ENCODE data around the gene STK32C. TPM values are rescaled to one million over a fixed set of nuclear protein-coding genes. Genes with fewer than 3 reads are reported as not detected.

The STK32C gene
- total RNA-seq, 3 donors from 2014 or later, result 5.6 to 12.8 (median 11.7) TPM

DNA sequence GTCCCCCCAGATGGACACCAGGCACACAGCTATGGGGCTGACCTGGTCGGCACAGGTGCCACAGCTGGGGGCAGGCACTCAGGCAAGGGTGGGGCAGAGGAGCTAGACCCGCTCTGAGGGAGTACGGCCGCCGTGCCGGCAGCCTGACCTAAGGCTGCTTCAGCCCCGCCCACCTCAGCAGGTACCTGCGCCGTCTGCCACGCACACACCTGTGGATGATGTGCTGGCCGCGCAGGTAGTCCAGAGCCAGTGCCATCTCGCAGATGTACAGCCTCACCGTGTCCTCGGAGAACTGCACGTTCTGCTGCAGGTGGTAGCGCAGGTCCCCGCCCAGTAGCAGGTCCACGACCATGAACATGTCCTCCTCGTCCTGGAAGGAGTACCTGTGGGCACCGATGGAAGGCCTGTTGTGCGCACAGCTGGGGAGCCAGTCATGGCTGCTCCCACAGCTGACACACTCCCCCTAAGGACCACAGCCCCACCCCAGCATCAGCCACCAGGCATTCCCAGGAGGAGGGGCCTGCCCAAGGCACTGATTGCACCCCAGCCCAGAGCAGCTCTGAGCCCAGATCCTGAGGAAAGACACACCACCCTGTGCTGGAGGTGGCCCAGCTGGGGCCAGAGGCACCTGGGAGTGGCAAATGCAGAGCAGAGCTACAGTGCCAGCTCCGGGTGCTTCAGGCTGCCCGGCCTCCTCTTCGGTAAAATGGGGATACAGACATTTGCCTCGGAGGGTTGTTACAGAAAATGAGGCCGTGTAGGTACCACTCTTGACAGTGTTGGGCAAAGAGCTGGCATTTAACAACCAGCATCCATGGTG, 81.0 kb downstream of the STK32C start:
- no peak for TF ChIP-seq POLR2AphosphoS5 (IDR thresholded peaks at IDR 0.05)
- TF ChIP-seq POLR2A (IDR thresholded peaks at IDR 0.05), result no peak
- TF ChIP-seq, protein P1, sequence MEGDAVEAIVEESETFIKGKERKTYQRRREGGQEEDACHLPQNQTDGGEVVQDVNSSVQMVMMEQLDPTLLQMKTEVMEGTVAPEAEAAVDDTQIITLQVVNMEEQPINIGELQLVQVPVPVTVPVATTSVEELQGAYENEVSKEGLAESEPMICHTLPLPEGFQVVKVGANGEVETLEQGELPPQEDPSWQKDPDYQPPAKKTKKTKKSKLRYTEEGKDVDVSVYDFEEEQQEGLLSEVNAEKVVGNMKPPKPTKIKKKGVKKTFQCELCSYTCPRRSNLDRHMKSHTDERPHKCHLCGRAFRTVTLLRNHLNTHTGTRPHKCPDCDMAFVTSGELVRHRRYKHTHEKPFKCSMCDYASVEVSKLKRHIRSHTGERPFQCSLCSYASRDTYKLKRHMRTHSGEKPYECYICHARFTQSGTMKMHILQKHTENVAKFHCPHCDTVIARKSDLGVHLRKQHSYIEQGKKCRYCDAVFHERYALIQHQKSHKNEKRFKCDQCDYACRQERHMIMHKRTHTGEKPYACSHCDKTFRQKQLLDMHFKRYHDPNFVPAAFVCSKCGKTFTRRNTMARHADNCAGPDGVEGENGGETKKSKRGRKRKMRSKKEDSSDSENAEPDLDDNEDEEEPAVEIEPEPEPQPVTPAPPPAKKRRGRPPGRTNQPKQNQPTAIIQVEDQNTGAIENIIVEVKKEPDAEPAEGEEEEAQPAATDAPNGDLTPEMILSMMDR (IDR thresholded peaks at IDR 0.05), result no peak
- intact Hi-C loops (cut with DNase I; ENCODE audit: low total_unique reads), result loop anchor here (10.0 kb wide), 1 partner anchor 228 kb away; no protein-coding TSS in a partner anchor

DNA sequence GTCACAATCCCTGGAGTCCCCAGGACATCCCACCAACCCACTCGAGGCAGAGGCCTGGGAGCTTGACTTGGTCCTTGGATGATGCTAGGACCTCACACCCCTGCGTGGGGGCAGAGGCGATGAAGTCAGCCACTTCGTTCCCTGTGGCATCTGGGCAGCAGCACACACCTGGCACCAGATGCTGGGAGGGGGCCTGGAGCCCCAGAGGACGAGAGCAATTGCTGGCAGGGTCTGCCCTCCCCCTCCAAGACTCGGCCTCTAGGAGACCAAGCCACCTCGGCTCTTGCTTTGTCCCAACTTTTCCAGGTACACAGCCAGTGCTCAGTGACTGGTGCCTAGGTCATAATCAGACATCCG, 81.9 kb downstream of the STK32C start:
- no peaks in the 10 kb centered on the region for H3K4me1 ChIP-seq
- TF ChIP-seq, protein P1 (IDR thresholded peaks at IDR 0.05), result no peak
- TF ChIP-seq POLR2AphosphoS5 (IDR thresholded peaks at IDR 0.05), result no peak
- TF ChIP-seq POLR2A (IDR thresholded peaks at IDR 0.05), result no peak
- no peaks in the 10 kb centered on the region for H3K9me3 ChIP-seq
- intact Hi-C loops (cut with DNase I; ENCODE audit: low total_unique reads), result loop anchor here (10.0 kb wide), 1 partner anchor 229 kb away; no protein-coding TSS in a partner anchor
- H3K4me3 ChIP-seq, result no peak overlapping the region
- H3K27ac ChIP-seq, result no peak overlapping the region
- no peaks in the 10 kb centered on the region for H3K27me3 ChIP-seq
- H3K36me3 ChIP-seq, result no peaks in the 10 kb centered on the region
- no peak for DNase-seq (ENCODE audit: low spot score in 2 of 2)

More for the DNA sequence above, 81.0 kb downstream of the STK32C start:
- H3K27me3 ChIP-seq, result no peaks in the 10 kb centered on the region
- no peaks in the 10 kb centered on the region for H3K4me1 ChIP-seq
- no peaks in the 10 kb centered on the region for H3K36me3 ChIP-seq
- H3K9me3 ChIP-seq, result no peaks in the 10 kb centered on the region
- no peak for DNase-seq (ENCODE audit: low spot score in 2 of 2)
- no peak overlapping the region for H3K27ac ChIP-seq
- H3K4me3 ChIP-seq, result no peak overlapping the region

DNA sequence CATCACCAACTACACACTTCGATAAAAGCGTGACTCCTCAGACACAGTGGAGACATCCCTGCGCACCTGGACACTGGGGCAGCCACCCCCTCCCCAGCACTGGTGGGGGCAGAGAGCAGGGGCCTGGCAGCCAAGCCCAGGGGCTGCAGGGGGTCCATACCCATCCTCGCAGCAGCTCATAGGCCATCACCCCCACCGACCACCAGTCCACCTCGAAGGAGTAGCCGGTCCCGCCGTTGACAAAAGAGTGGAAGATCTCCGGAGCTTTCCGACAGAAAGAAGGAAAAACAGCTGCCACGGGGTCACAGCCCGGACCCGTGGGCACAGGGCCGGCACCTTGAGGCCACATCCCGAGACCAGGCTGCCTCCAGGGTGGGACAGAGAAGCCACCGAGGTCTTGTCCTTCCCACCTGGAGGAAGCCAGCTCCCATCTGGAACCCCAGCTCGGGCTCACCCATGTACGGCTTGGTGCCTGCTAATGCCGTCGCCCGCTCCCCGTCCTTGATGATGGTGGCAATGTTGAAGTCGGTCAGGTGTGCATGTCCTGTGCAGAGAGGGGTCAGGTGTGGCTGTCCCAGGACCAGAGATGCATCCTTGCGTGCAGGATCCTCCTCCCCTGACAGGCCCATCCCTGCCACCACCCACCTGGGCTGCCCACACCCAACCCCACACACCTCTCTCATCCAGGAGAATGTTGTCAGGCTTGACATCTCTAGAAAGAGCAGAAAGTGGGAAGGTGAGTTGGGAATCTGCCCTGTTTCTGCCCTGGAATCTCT, 82.5 kb downstream of the STK32C start:
- Histone ChIP-seq H3K27me3 (no peaks in the 10 kb centered on the region), H3K27ac (no peak overlapping the region), H3K36me3 (no peaks in the 10 kb centered on the region), H3K4me1 (no peaks in the 10 kb centered on the region), H3K9me3 (no peaks in the 10 kb centered on the region), H3K4me3 (no peak overlapping the region)
- DNase-seq (ENCODE audit: low spot score in 2 of 2), result no peak
- intact Hi-C loops (cut with DNase I; ENCODE audit: low total_unique reads), result loop anchor here (10.0 kb wide), 1 partner anchor 230 kb away; no protein-coding TSS in a partner anchor
- TF ChIP-seq POLR2A (IDR thresholded peaks at IDR 0.05), result no peak
- TF ChIP-seq, protein P1 (IDR thresholded peaks at IDR 0.05), result no peak
- no peak for TF ChIP-seq POLR2AphosphoS5 (IDR thresholded peaks at IDR 0.05)

DNA sequence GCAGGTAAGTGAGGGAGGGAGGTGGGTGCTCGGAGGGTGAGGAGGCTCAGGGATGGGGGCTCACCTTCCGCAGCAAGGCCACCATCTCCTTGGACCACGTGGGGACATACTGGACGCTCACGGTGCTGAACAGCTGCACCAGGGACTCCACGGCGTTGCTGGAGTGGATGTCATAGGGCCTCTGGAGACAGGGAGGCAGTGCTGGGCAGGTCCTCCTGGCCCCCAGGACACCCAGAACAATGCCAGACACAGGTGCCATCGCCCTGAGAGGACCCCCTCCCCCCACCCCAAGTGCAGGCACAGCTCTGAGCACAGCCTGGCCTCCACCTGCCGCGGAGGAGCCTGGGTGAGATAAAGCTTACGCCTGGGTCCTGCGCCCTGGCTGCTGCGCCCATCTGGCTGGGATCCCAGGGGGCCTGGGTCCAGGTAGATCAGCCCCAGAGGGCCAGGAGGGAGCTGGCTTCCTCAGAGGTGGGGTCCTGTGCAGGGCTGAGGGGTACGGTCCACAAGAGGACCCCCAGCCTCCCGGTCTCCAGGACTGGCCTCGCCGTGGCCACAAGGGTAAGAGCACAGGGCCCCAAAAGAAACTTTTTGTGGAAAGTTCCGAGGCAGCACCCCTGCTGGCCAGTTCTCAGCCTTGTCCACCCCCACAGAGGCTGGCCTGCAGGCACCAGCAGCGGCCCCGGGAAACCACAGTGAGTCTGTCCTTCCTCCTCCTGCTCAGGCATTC, 83.2 kb downstream of the STK32C start:
- intact Hi-C loops (cut with DNase I; ENCODE audit: low total_unique reads), result loop anchor here (10.0 kb wide), 1 partner anchor 230 kb away; no protein-coding TSS in a partner anchor
- H3K27me3 ChIP-seq, result no peaks in the 10 kb centered on the region
- H3K4me1 ChIP-seq, result no peaks in the 10 kb centered on the region
- no peaks in the 10 kb centered on the region for H3K36me3 ChIP-seq
- no peak for TF ChIP-seq POLR2AphosphoS5 (IDR thresholded peaks at IDR 0.05)
- no peak for TF ChIP-seq POLR2A (IDR thresholded peaks at IDR 0.05)
- TF ChIP-seq, protein P1 (IDR thresholded peaks at IDR 0.05), result no peak
- no peak overlapping the region for H3K27ac ChIP-seq
- H3K9me3 ChIP-seq, result no peaks in the 10 kb centered on the region
- no peak overlapping the region for H3K4me3 ChIP-seq
- no peak for DNase-seq (ENCODE audit: low spot score in 2 of 2)

All from breast epithelium (tissue), 4 donors.